Endodermal cell (in vitro differentiated cells): ENCODE measurements around the gene SPTB. TPM values are rescaled to one million over a fixed set of nuclear protein-coding genes. Genes with fewer than 3 reads are reported as not detected.

Source experiments
- DNase-seq: peaks from one replicate; pipeline ENCODE4 v3.0.0-alpha.2; 2017
- H3K27ac ChIP-seq: 2 replicates; pipeline ENCODE4 v1.5.1; 2013; ENCODE audit warnings: mild to moderate bottlenecking, low read depth, low read length, moderate library complexity
- H3K27me3 ChIP-seq: 2 replicates; pipeline ENCODE4 v1.6.1; 2013; ENCODE audit warnings: mild to moderate bottlenecking, low read length, moderate library complexity; ENCODE audit not compliant: insufficient read depth, control insufficient read depth, poor library complexity, severe bottlenecking
- H3K36me3 ChIP-seq: 2 replicates; pipeline ENCODE4 v1.7.0; 2013; ENCODE audit warnings: mild to moderate bottlenecking, low read length, moderate library complexity; ENCODE audit not compliant: control insufficient read depth, insufficient read depth
- H3K4me1 ChIP-seq: one replicate; pipeline ENCODE4 v1.7.0; 2013; ENCODE audit warnings: low read length; ENCODE audit not compliant: control insufficient read depth, insufficient read depth
- H3K4me3 ChIP-seq: 2 replicates; pipeline ENCODE4 v1.5.1; 2013; ENCODE audit warnings: mild to moderate bottlenecking, low read length, moderate library complexity
- H3K9ac ChIP-seq: 2 replicates; pipeline ENCODE4 v1.6.1; 2013; ENCODE audit warnings: mild to moderate bottlenecking, low read length, moderate library complexity; ENCODE audit not compliant: poor library complexity, severe bottlenecking; ENCODE audit errors: extremely low read depth
- H3K9me3 ChIP-seq: 2 replicates; pipeline ENCODE4 v1.6.1; 2013; ENCODE audit warnings: mild to moderate bottlenecking, low read length, moderate library complexity; ENCODE audit not compliant: control insufficient read depth
- H3K27ac Mint-ChIP-seq: 2 replicates; pipeline ENCODE4 v1.8.0; 2020; ENCODE audit warnings: mixed read lengths
- H3K27me3 Mint-ChIP-seq: 2 replicates; pipeline ENCODE4 v1.8.0; 2021; ENCODE audit warnings: mild to moderate bottlenecking, mixed read lengths; ENCODE audit not compliant: insufficient read depth
- H3K36me3 Mint-ChIP-seq: 2 replicates; pipeline ENCODE4 v1.8.0; 2020; ENCODE audit warnings: low read depth, mixed read lengths
- H3K4me1 Mint-ChIP-seq: 2 replicates; pipeline ENCODE4 v1.8.0; 2020; ENCODE audit warnings: mixed read lengths
- H3K4me3 Mint-ChIP-seq: 2 replicates; pipeline ENCODE4 v1.8.0; 2020; ENCODE audit warnings: mild to moderate bottlenecking, moderate library complexity, mixed read lengths
- H3K9me3 Mint-ChIP-seq: 2 replicates; pipeline ENCODE4 v1.8.0; 2020; ENCODE audit warnings: mild to moderate bottlenecking, mixed read lengths
- CTCF ChIP-seq: fragments of 200-600 bp; sonication (generic); conservative IDR thresholded peaks from 2 replicates; pipeline ENCODE4 v1.5.0; 2021; ENCODE audit warnings: antibody characterized with exemption, mild to moderate bottlenecking
- whole genome bisulfite sequencing, 2 experiments: methylation state at CpG; one replicate each; pipeline versions ENCODE4 v1.1.5 to v1.1.7; 2013; ENCODE audit warnings: missing lambda C conversion rate in 2 of 2, mixed read lengths in 1 of 2; ENCODE audit not compliant: insufficient coverage in 1 of 2, insufficient read length in 1 of 2; 5-methylcytosine and 5-hydroxymethylcytosine counted together
- total RNA-seq, 2 donors: library from RNA; stranded (reverse); fragmentation: NEBNext Ultra II Directional in 1 of 2; extraction: Animal tissue kit (Norgen Biotek cat#: 25700) in 1 of 2; gene quantifications; 2 replicates in 1 of 2; 3 replicates in 1 of 2; pipeline ENCODE4 v1.2.1, GENCODE V29; 2021

The SPTB gene
- total RNA-seq, 2 donors from 2014 or later = 0.77 to 1.4 TPM

- no peaks in the 10 kb centered on the region for H3K9me3 ChIP-seq
- Mint-ChIP-seq H3K4me3 (no peak overlapping the region), H3K9me3 (no peaks in the 10 kb centered on the region), H3K27ac (no peak overlapping the region), H3K4me1 (peaks cover 9% of the 10 kb centered on the region), H3K27me3 (peaks cover 17% of the 10 kb centered on the region), H3K36me3 (no peaks in the 10 kb centered on the region)
- TF ChIP-seq CTCF = no peak
- H3K4me1 ChIP-seq = peaks cover 3% of the 10 kb centered on the region
- no peak overlapping the region for H3K9ac ChIP-seq
- no peak for DNase-seq
- no peak overlapping the region for H3K27ac ChIP-seq
- H3K4me3 ChIP-seq = no peak overlapping the region
- 86% methylated on average over 2 of the region's 2 CpGs; no CpG with 5 or more reads in 1 of the 2 experiments for WGBS, 2 experiments
- H3K36me3 ChIP-seq = no peaks in the 10 kb centered on the region
- H3K27me3 ChIP-seq = peaks cover 8% of the 10 kb centered on the region
These were observed 11.3 kb downstream of the SPTB start for GRCh38 chr14:64868379-64868778.

- no peak overlapping the region for H3K27ac Mint-ChIP-seq
- no peaks in the 10 kb centered on the region for H3K36me3 Mint-ChIP-seq
- Histone ChIP-seq H3K9me3 (no peaks in the 10 kb centered on the region), H3K27ac (no peak overlapping the region), H3K27me3 (peaks cover 6% of the 10 kb centered on the region), H3K4me1 (peaks cover 3% of the 10 kb centered on the region), H3K36me3 (no peaks in the 10 kb centered on the region), H3K9ac (no peak overlapping the region), H3K4me3 (no peak overlapping the region)
- peaks cover 15% of the 10 kb centered on the region for H3K27me3 Mint-ChIP-seq
- no peaks in the 10 kb centered on the region for H3K9me3 Mint-ChIP-seq
- no peak for DNase-seq
- no peak overlapping the region for H3K4me3 Mint-ChIP-seq
- TF ChIP-seq CTCF = no peak
- WGBS, 2 experiments = 92 to 100% methylated on average over 2 to 3 of the region's 3 CpGs
- peaks cover 9% of the 10 kb centered on the region for H3K4me1 Mint-ChIP-seq
These were observed 12.5 kb downstream of the SPTB start for GRCh38 chr14:64867182-64867581.

GRCh38 chr14:64865992-64866391 is 13.7 kb downstream of the SPTB start:
- TF ChIP-seq CTCF = peak; percentile 42
- no peak overlapping the region for H3K27ac Mint-ChIP-seq

More at GRCh38 chr14:64865992-64866391, 13.7 kb downstream of the SPTB start:
- Histone ChIP-seq H3K4me1 (peaks cover 3% of the 10 kb centered on the region), H3K9me3 (no peaks in the 10 kb centered on the region), H3K27ac (no peak overlapping the region), H3K9ac (no peak overlapping the region), H3K4me3 (no peak overlapping the region), H3K27me3 (peaks cover 1% of the 10 kb centered on the region), H3K36me3 (no peaks in the 10 kb centered on the region)
- H3K4me1 Mint-ChIP-seq = peaks cover 18% of the 10 kb centered on the region
- H3K27me3 Mint-ChIP-seq = peaks cover 8% of the 10 kb centered on the region
- H3K4me3 Mint-ChIP-seq = no peak overlapping the region
- WGBS, 2 experiments = 81 to 93% methylated on average over 5 to 6 of the region's 6 CpGs
- DNase-seq = peak; percentile 70
- H3K9me3 Mint-ChIP-seq = no peaks in the 10 kb centered on the region
- H3K36me3 Mint-ChIP-seq = no peaks in the 10 kb centered on the region
